ENCODE results near the gene UBE2G1.

- TF ChIP-seq EZH2 (optimal IDR thresholded peaks at IDR 0.05; ENCODE audit: low read depth, low read length) = no peak
- no peak for TF ChIP-seq CTCF (IDR thresholded peaks at IDR 0.05; ENCODE audit: low read length)
Measured at GRCh38 chr17:4261452-4261851, 105.0 kb downstream of the UBE2G1 start.

All from MM.1S (cell line).